Smooth muscle cell (in vitro differentiated cells): ENCODE measurements around the gene LMNTD2. TPM values are rescaled to one million over a fixed set of nuclear protein-coding genes. Genes with fewer than 3 reads are reported as not detected.
A peak's percentile ranks its signal among the peaks of the same experiment; 100 is the strongest.

Experiments
- DNase-seq: peaks from one replicate; lab custom pipeline; 2025; ENCODE audit not compliant: unreplicated experiment; lab: John Stamatoyannopoulos, UW
- H2AFZ ChIP-seq: fragments of 200-600 bp; sonication (generic); 2 replicates; pipeline ENCODE4 v1.6.0; 2016; ENCODE audit warnings: antibody characterized with exemption, low read depth, mild to moderate bottlenecking
- H3F3A ChIP-seq: fragments of 200-600 bp; sonication (generic); 2 replicates; pipeline ENCODE4 v1.6.0; 2017; ENCODE audit warnings: antibody characterized with exemption, low read depth
- H3K27ac ChIP-seq: fragments of 200-600 bp; sonication (generic); 2 replicates; pipeline ENCODE4 v1.5.1; 2016; ENCODE audit warnings: low read depth, mild to moderate bottlenecking
- H3K27me3 ChIP-seq: fragments of 200-600 bp; sonication (generic); 2 replicates; pipeline ENCODE4 v1.6.1; 2016; ENCODE audit warnings: low read depth, mild to moderate bottlenecking
- H3K36me3 ChIP-seq: fragments of 200-600 bp; sonication (generic); 2 replicates; pipeline ENCODE4 v1.5.1; 2016; ENCODE audit warnings: low read depth
- H3K4me1 ChIP-seq: fragments of 200-600 bp; sonication (generic); 2 replicates; pipeline ENCODE4 v1.5.1; 2016; ENCODE audit warnings: low read depth
- H3K4me2 ChIP-seq: fragments of 200-600 bp; sonication (generic); 2 replicates; pipeline ENCODE4 v1.6.0; 2016; ENCODE audit warnings: mild to moderate bottlenecking
- H3K4me3 ChIP-seq: fragments of 200-600 bp; sonication (generic); 2 replicates; pipeline ENCODE4 v1.5.1; 2016; ENCODE audit warnings: mild to moderate bottlenecking
- H3K79me2 ChIP-seq: fragments of 200-600 bp; sonication (generic); 2 replicates; pipeline ENCODE4 v1.6.0; 2016; ENCODE audit warnings: low read depth, mild to moderate bottlenecking
- H3K9ac ChIP-seq: fragments of 200-600 bp; sonication (generic); 2 replicates; pipeline ENCODE4 v1.6.0; 2016; ENCODE audit warnings: low read depth
- H3K9me3 ChIP-seq: fragments of 200-600 bp; sonication (generic); replicated peaks from 2 replicates; pipeline ENCODE4 v1.5.1; 2016; ENCODE audit warnings: low read depth
- H4K20me1 ChIP-seq: fragments of 200-600 bp; sonication (generic); 2 replicates; pipeline ENCODE4 v1.6.0; 2016; ENCODE audit warnings: low read depth
- WGBS: methylation state at CpG from one replicate; pipeline ENCODE4 v1.1.7; 2016; ENCODE audit warnings: low lambda C conversion rate; 5-methylcytosine and 5-hydroxymethylcytosine counted together
- polyA plus RNA-seq: library from polyadenylated mRNA; unstranded; fragments of >200 nt; fragmentation: Nextera tagmentation; extraction: Ambion mirVana; gene quantifications from 2 replicates; pipeline ENCODE4 v1.2.1, GENCODE V29; 2016
- total RNA-seq: library from RNA; depleted of rRNA; stranded (reverse); fragments of >200 nt; gene quantifications from 2 replicates; pipeline ENCODE4 v1.2.3, GENCODE V29; 2014
- TF ChIP-seq, protein P1 (sequence below): fragments of 200-600 bp; sonication (generic); IDR thresholded peaks from 2 replicates; pipeline ENCODE4 v1.5.1; 2017; ENCODE audit warnings: borderline replicate concordance, mild to moderate bottlenecking, antibody characterized with exemption; ENCODE audit not compliant: insufficient read depth, poor library complexity, severe bottlenecking

Gene LMNTD2
- total and polyA plus RNA-seq, 2 experiments from 2014 or later = 3.6 TPM; not detected in 1

GRCh38 chr11:577611-577894, 17.0 kb upstream of the LMNTD2 start:
- no peak for DNase-seq
- peaks cover 58% of the 10 kb centered on the region for H4K20me1 ChIP-seq
- H3K36me3 ChIP-seq = no peaks in the 10 kb centered on the region
- H3K27ac ChIP-seq = peak overlapping the region; percentile 82
- WGBS = 83% methylated on average over 6 of the region's 6 CpGs
- peak overlapping the region; percentile 97 for H3K4me3 ChIP-seq
- TF ChIP-seq, protein P1, sequence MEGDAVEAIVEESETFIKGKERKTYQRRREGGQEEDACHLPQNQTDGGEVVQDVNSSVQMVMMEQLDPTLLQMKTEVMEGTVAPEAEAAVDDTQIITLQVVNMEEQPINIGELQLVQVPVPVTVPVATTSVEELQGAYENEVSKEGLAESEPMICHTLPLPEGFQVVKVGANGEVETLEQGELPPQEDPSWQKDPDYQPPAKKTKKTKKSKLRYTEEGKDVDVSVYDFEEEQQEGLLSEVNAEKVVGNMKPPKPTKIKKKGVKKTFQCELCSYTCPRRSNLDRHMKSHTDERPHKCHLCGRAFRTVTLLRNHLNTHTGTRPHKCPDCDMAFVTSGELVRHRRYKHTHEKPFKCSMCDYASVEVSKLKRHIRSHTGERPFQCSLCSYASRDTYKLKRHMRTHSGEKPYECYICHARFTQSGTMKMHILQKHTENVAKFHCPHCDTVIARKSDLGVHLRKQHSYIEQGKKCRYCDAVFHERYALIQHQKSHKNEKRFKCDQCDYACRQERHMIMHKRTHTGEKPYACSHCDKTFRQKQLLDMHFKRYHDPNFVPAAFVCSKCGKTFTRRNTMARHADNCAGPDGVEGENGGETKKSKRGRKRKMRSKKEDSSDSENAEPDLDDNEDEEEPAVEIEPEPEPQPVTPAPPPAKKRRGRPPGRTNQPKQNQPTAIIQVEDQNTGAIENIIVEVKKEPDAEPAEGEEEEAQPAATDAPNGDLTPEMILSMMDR = no peak
- no peaks in the 10 kb centered on the region for H3K27me3 ChIP-seq
- peaks cover 58% of the 10 kb centered on the region for H3K79me2 ChIP-seq
- H3K4me1 ChIP-seq = peaks cover 19% of the 10 kb centered on the region
- peak overlapping the region; percentile 99 for H3K4me2 ChIP-seq
- no peaks in the 10 kb centered on the region for H3K9me3 ChIP-seq
- H3K9ac ChIP-seq = peak overlapping the region; percentile 97
- H2AFZ ChIP-seq = no peak overlapping the region
- peaks cover 3% of the 10 kb centered on the region for H3F3A ChIP-seq

DNA sequence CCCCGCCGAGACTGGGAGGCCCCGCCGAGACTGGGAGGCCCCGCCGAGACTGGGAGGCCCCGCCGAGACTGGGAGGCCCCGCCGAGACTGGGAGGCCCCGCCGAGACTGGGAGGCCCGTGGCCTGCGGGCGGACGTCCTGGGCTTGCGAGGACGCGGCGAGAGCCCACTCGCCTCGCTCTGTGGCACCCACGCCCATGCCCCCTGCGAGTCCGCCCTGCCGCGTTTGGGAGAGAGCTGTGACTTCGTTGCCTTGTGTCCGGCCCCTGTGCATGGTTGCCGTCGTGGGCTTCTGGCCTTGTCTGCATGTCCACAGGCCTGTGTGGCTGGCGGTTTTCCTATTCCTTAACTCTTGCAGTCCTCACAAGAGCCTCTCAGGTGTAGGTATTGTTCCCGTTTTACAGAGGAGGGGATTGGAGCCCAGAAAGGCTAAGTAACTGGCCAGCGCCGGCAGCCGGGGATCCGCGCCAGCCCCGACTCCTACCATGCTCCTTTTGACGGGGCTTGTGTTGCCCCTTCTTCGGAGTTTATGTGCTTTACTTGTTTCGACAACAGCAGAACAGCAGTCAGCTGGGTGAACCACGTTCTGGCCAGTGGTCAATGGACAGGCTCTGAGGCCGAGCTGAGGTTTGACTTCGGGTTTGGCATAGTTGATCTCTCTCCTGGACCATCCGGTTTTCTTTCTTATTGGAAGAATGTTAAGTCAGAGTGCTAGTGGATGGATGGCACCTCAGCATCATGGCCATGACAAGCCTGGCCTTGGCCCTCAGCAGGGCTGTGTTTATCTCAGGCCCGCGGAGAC, 16.5 kb upstream of the LMNTD2 start:
- TF ChIP-seq, protein P1 = no peak
- peaks cover 53% of the 10 kb centered on the region for H4K20me1 ChIP-seq
- no peak overlapping the region for H2AFZ ChIP-seq
- H3K4me1 ChIP-seq = peaks cover 19% of the 10 kb centered on the region
- peak overlapping the region; percentile 99 for H3K4me2 ChIP-seq
- H3K27ac ChIP-seq = peak overlapping the region; percentile 82
- peaks cover 53% of the 10 kb centered on the region for H3K79me2 ChIP-seq
- no peak for DNase-seq
- no peaks in the 10 kb centered on the region for H3K36me3 ChIP-seq
- no peaks in the 10 kb centered on the region for H3K9me3 ChIP-seq
- H3F3A ChIP-seq = peaks cover 3% of the 10 kb centered on the region
- peak overlapping the region; percentile 97 for H3K9ac ChIP-seq
- H3K4me3 ChIP-seq = peak overlapping the region; percentile 97
- 10% methylated on average over 39 of the region's 48 CpGs for WGBS
- no peaks in the 10 kb centered on the region for H3K27me3 ChIP-seq

- peak within 1 kb of the TSS; percentile 99 for H3K4me2 ChIP-seq
These were observed 15.6 kb upstream of the LMNTD2 start, which contains the start of gene PHRF1 for GRCh38 chr11:575996-576768. Gene PHRF1 (plus strand): TSS chr11:576470. CDS start chr11:581513, 5,043 bp downstream.

More at GRCh38 chr11:575996-576768, 15.6 kb upstream of the LMNTD2 start, which contains the start of gene PHRF1:
- WGBS = 1% methylated on average over 55 of the region's 99 CpGs
- peaks cover 23% of the 10 kb centered on the region for H3K4me1 ChIP-seq
- TF ChIP-seq, protein P1 = no peak
- H3K27ac ChIP-seq = peak within 1 kb of the TSS; percentile 96
- H3K27me3 ChIP-seq = no peaks in the 10 kb centered on the region
- peaks cover 44% of the 10 kb centered on the region for H4K20me1 ChIP-seq
- H3K9ac ChIP-seq = peak within 1 kb of the TSS; percentile 98
- H3K4me3 ChIP-seq = peak within 1 kb of the TSS; percentile 97
- no peaks in the 10 kb centered on the region for H3K9me3 ChIP-seq
- H2AFZ ChIP-seq = peak within 1 kb of the TSS; percentile 92
- no peaks in the 10 kb centered on the region for H3K36me3 ChIP-seq
- peaks cover 45% of the 10 kb centered on the region for H3K79me2 ChIP-seq
- DNase-seq = peak; percentile 92
- H3F3A ChIP-seq = peaks cover 3% of the 10 kb centered on the region
